Suprapubic skin (tissue), 4 donors: ENCODE measurements around the gene SFT2D3.

ENCODE experiments used
- EP300 ChIP-seq: sonication (generic); formaldehyde crosslinking; IDR thresholded peaks from one replicate; pipeline ENCODE4 v1.6.1; 2017; ENCODE audit warnings: antibody characterized with exemption
- POLR2A ChIP-seq, 2 donors: fragments of 450-650 bp; IDR thresholded peaks; one replicate each; pipeline ENCODE4 v1.6.1; 2017; ENCODE audit warnings: antibody characterized with exemption in 2 of 2, mild to moderate bottlenecking in 2 of 2, moderate library complexity in 2 of 2
- POLR2AphosphoS5 ChIP-seq, 3 donors: sonication (generic); formaldehyde crosslinking; IDR thresholded peaks; one replicate each; pipeline ENCODE4 v1.6.1; 2017; ENCODE audit warnings: antibody characterized with exemption in 3 of 3
- TF ChIP-seq, protein P1 (sequence below), 2 donors: fragments of 200-600 bp in 1 of 2; fragments of 450-650 bp in 1 of 2; sonication (generic) in 1 of 2; IDR thresholded peaks; one replicate each; pipeline ENCODE4 v1.5.1; 2016 to 2019; ENCODE audit warnings: antibody characterized with exemption in 2 of 2, mild to moderate bottlenecking in 1 of 2, moderate library complexity in 1 of 2

GRCh38 chr2:127685410-127686080, 15.8 kb upstream of the SFT2D3 start:
- TF ChIP-seq, protein P1, sequence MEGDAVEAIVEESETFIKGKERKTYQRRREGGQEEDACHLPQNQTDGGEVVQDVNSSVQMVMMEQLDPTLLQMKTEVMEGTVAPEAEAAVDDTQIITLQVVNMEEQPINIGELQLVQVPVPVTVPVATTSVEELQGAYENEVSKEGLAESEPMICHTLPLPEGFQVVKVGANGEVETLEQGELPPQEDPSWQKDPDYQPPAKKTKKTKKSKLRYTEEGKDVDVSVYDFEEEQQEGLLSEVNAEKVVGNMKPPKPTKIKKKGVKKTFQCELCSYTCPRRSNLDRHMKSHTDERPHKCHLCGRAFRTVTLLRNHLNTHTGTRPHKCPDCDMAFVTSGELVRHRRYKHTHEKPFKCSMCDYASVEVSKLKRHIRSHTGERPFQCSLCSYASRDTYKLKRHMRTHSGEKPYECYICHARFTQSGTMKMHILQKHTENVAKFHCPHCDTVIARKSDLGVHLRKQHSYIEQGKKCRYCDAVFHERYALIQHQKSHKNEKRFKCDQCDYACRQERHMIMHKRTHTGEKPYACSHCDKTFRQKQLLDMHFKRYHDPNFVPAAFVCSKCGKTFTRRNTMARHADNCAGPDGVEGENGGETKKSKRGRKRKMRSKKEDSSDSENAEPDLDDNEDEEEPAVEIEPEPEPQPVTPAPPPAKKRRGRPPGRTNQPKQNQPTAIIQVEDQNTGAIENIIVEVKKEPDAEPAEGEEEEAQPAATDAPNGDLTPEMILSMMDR (IDR thresholded peaks at IDR 0.05): no peak
- TF ChIP-seq EP300: no peak
- no peak for TF ChIP-seq POLR2AphosphoS5 (IDR thresholded peaks at IDR 0.05)
- TF ChIP-seq POLR2A (IDR thresholded peaks at IDR 0.05): no peak
